ENCODE results near the gene ADGRG1.

The ADGRG1 gene

DNA sequence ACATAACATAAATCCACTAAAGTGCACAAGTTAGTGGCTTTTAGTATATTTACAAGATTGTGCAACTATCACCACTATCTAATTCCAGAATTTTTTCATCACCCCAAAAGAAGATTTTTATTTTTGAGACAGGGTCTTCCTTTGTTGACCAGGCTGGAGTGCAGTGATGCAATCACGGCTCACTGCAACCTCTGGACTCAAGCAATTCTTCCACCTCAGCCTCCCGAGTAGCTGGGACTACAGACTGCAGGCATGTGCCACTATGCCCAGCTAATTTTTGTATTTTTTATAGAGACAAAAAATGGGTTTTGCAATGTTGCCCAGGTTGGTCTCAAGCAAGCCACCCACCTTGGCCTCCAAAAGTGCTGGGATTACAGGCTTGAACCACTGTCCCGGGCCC, 81.2 kb downstream of the ADGRG1 start:
- ChIA-PET CTCF (no interaction called here), POLR2A (no interaction called here)
- Histone ChIP-seq H3K27ac (ENCODE audit: extremely low read depth, low read depth, low read length) (no peak overlapping the region), H3K4me3 (ENCODE audit: low read depth, low read length) (no peak overlapping the region), H3K9me3 (ENCODE audit: control insufficient read depth, insufficient read depth, low read depth, low read length) (no peaks in the 10 kb centered on the region), H3K36me3 (ENCODE audit: control insufficient read depth in 2 of 2, insufficient read depth in 1 of 2, low read length in 2 of 2) (no peaks in the 10 kb centered on the region), H3K4me1 (ENCODE audit: control insufficient read depth, insufficient read depth, low read length) (no peaks in the 10 kb centered on the region)
- TF ChIP-seq ZNF521 (tag by site-specific recombination; IDR thresholded peaks at IDR 0.05), result no peak
- TF ChIP-seq ZNF335 (tag by site-specific recombination; conservative IDR thresholded peaks at IDR 0.05), result no peak
- TF ChIP-seq ZNF791 (tag by site-specific recombination; IDR thresholded peaks at IDR 0.05), result no peak
- TF ChIP-seq, protein P1, sequence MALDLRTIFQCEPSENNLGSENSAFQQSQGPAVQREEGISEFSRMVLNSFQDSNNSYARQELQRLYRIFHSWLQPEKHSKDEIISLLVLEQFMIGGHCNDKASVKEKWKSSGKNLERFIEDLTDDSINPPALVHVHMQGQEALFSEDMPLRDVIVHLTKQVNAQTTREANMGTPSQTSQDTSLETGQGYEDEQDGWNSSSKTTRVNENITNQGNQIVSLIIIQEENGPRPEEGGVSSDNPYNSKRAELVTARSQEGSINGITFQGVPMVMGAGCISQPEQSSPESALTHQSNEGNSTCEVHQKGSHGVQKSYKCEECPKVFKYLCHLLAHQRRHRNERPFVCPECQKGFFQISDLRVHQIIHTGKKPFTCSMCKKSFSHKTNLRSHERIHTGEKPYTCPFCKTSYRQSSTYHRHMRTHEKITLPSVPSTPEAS (tag by site-specific recombination; IDR thresholded peaks at IDR 0.05), result no peak
- TF ChIP-seq ZNF544 (tag by site-specific recombination; IDR thresholded peaks at IDR 0.05), result no peak
- TF ChIP-seq ZNF707 (tag by site-specific recombination; IDR thresholded peaks at IDR 0.05), result no peak
- no peak for TF ChIP-seq ZNF664 (tag by site-specific recombination; IDR thresholded peaks at IDR 0.05)
- no peak for TF ChIP-seq ZNF292 (tag by site-specific recombination; IDR thresholded peaks at IDR 0.05; ENCODE audit: borderline replicate concordance, low read depth)
- TF ChIP-seq GFI1B (tag by site-specific recombination; IDR thresholded peaks at IDR 0.05), result no peak
- TF ChIP-seq ZNF830 (tag by site-specific recombination; IDR thresholded peaks at IDR 0.05; ENCODE audit: low read depth), result no peak
- no peak for TF ChIP-seq SP2 (tag by site-specific recombination; IDR thresholded peaks at IDR 0.05)

DNA sequence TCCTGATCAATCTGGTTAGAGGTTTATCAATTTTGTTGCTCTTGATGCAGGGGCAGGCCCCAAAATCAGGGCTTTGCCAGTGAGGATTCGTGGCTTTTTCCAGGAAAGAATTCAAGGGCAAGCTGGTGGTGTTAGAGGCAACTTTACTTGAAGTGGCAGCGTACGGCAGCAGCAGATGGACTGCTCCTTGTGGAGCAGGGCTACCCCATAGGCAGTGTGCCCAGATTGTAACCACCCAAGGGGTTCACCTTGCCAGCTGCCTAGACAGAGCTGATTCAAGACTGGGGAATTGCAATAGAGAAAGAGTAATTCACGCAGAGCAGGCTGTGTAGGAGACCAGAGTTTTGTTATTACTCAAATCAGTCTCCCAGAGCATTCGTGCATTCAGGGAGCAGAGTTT, 82.9 kb downstream of the ADGRG1 start:
- Histone ChIP-seq H3K4me1 (ENCODE audit: control insufficient read depth, insufficient read depth, low read length) (no peaks in the 10 kb centered on the region), H3K4me3 (ENCODE audit: low read depth, low read length) (no peak overlapping the region), H3K27ac (ENCODE audit: extremely low read depth, low read depth, low read length) (no peak overlapping the region), H3K9me3 (ENCODE audit: control insufficient read depth, insufficient read depth, low read depth, low read length) (no peaks in the 10 kb centered on the region), H3K36me3 (ENCODE audit: control insufficient read depth in 2 of 2, insufficient read depth in 1 of 2, low read length in 2 of 2) (no peaks in the 10 kb centered on the region)
- TF ChIP-seq WT1 (tag by site-specific recombination; IDR thresholded peaks at IDR 0.05) (no peak), ZNF624 (tag by site-specific recombination; IDR thresholded peaks at IDR 0.05) (no peak), ZNF747 (tag by site-specific recombination; IDR thresholded peaks at IDR 0.05) (no peak), GFI1B (tag by site-specific recombination; IDR thresholded peaks at IDR 0.05) (no peak), ZEB2 (tag by site-specific recombination; IDR thresholded peaks at IDR 0.05) (no peak), ZSCAN30 (tag by site-specific recombination; IDR thresholded peaks at IDR 0.05) (no peak), KLF8 (tag by site-specific recombination; IDR thresholded peaks at IDR 0.05) (no peak), ZNF114 (tag by site-specific recombination; IDR thresholded peaks at IDR 0.05) (no peak), TRIM28 (IDR thresholded peaks at IDR 0.05; ENCODE audit: borderline replicate concordance, low read length) (no peak), ZBTB48 (tag by site-specific recombination; IDR thresholded peaks at IDR 0.05) (no peak), ZNF544 (tag by site-specific recombination; IDR thresholded peaks at IDR 0.05) (no peak), ZNF768 (tag by site-specific recombination; IDR thresholded peaks at IDR 0.05) (no peak), ZNF701 (tag by site-specific recombination; IDR thresholded peaks at IDR 0.05) (no peak), ZNF140 (tag by site-specific recombination; IDR thresholded peaks at IDR 0.05) (no peak), ZNF423 (tag by site-specific recombination; IDR thresholded peaks at IDR 0.05) (no peak), ZNF654 (tag by site-specific recombination; IDR thresholded peaks at IDR 0.05; ENCODE audit: low read depth) (no peak), ZNF843 (tag by site-specific recombination; IDR thresholded peaks at IDR 0.05) (no peak)
- TF ChIP-seq, protein P2, sequence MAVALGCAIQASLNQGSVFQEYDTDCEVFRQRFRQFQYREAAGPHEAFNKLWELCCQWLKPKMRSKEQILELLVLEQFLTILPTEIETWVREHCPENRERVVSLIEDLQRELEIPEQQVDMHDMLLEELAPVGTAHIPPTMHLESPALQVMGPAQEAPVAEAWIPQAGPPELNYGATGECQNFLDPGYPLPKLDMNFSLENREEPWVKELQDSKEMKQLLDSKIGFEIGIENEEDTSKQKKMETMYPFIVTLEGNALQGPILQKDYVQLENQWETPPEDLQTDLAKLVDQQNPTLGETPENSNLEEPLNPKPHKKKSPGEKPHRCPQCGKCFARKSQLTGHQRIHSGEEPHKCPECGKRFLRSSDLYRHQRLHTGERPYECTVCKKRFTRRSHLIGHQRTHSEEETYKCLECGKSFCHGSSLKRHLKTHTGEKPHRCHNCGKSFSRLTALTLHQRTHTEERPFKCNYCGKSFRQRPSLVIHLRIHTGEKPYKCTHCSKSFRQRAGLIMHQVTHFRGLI (tag by site-specific recombination; IDR thresholded peaks at IDR 0.05), result no peak
- POLR2A ChIA-PET, result no interaction called here
- CTCF ChIA-PET, result interaction anchor here (1.1 to 2.0 kb wide), 2 partner anchors 12 to 39 kb away, joined by 3 to 5 read pairs; no protein-coding TSS in a partner anchor
